ENCODE results near the gene RIMKLA. TPM values are rescaled to one million over a fixed set of nuclear protein-coding genes. Genes with fewer than 3 reads are reported as not detected.
A peak's percentile ranks its signal among the peaks of the same experiment; 100 is the strongest.

The RIMKLA gene
- total RNA-seq, 2 experiments from 2014 or later, result 9.8 to 10.3 TPM

- Mint-ChIP-seq H3K36me3 (ENCODE audit: low read depth) (no peaks in the 10 kb centered on the region), H3K27me3 (no peaks in the 10 kb centered on the region), H3K4me3 (no peak overlapping the region), H3K9me3 (no peaks in the 10 kb centered on the region), H3K4me1 (ENCODE audit: low read depth) (no peaks in the 10 kb centered on the region), H3K27ac (no peak overlapping the region)
- no peak for TF ChIP-seq CTCF (IDR thresholded peaks at IDR 0.05)
- CTCF ChIA-PET, result no interaction called here
- POLR2A ChIA-PET, result no interaction called here
- no peak for ATAC-seq
- intact Hi-C loops (cut with micrococcal nuclease), result no loop called here
- no peak for DNase-seq
Measured at GRCh38 chr1:42442662-42443061, 62.1 kb downstream of the RIMKLA start.

GRCh38 chr1:42449256-42449655 is 68.7 kb downstream of the RIMKLA start:
- ATAC-seq (no peak), DNase-seq (no peak)
- H3K4me3 Mint-ChIP-seq, result no peak overlapping the region
- no peaks in the 10 kb centered on the region for H3K9me3 Mint-ChIP-seq
- no peaks in the 10 kb centered on the region for H3K27me3 Mint-ChIP-seq
- no peak for TF ChIP-seq CTCF (IDR thresholded peaks at IDR 0.05)
- intact Hi-C loops (cut with micrococcal nuclease), result no loop called here
- CTCF ChIA-PET, result no interaction called here
- no peaks in the 10 kb centered on the region for H3K36me3 Mint-ChIP-seq (ENCODE audit: low read depth)
- H3K4me1 Mint-ChIP-seq (ENCODE audit: low read depth), result peaks cover 6% of the 10 kb centered on the region
- POLR2A ChIA-PET, result no interaction called here
- H3K27ac Mint-ChIP-seq, result no peak overlapping the region

GRCh38 chr1:42450061-42450460 is 69.5 kb downstream of the RIMKLA start:
- CTCF ChIA-PET, result no interaction called here
- ATAC-seq (peak; percentile 51), DNase-seq (no peak)
- intact Hi-C loops (cut with micrococcal nuclease), result no loop called here
- peaks cover 8% of the 10 kb centered on the region for H3K4me1 Mint-ChIP-seq (ENCODE audit: low read depth)
- no peaks in the 10 kb centered on the region for H3K27me3 Mint-ChIP-seq
- no peaks in the 10 kb centered on the region for H3K9me3 Mint-ChIP-seq
- no peaks in the 10 kb centered on the region for H3K36me3 Mint-ChIP-seq (ENCODE audit: low read depth)
- H3K4me3 Mint-ChIP-seq, result no peak overlapping the region
- no peak overlapping the region for H3K27ac Mint-ChIP-seq
- POLR2A ChIA-PET, result no interaction called here
- no peak for TF ChIP-seq CTCF (IDR thresholded peaks at IDR 0.05)

- ATAC-seq (no peak), DNase-seq (no peak)
- Mint-ChIP-seq H3K4me3 (no peak overlapping the region), H3K9me3 (no peaks in the 10 kb centered on the region), H3K4me1 (ENCODE audit: low read depth) (peaks cover 24% of the 10 kb centered on the region), H3K36me3 (ENCODE audit: low read depth) (peaks cover 16% of the 10 kb centered on the region), H3K27ac (no peak overlapping the region), H3K27me3 (no peaks in the 10 kb centered on the region)
- TF ChIP-seq CTCF (IDR thresholded peaks at IDR 0.05), result no peak
- intact Hi-C loops (cut with micrococcal nuclease), result no loop called here
- CTCF ChIA-PET, result no interaction called here
- POLR2A ChIA-PET, result no interaction called here
Measured at GRCh38 chr1:42453386-42453785, 72.8 kb downstream of the RIMKLA start.

GRCh38 chr1:42454403-42454802 is 73.8 kb downstream of the RIMKLA start:
- ChIA-PET CTCF (no interaction called here), POLR2A (no interaction called here)
- peaks cover 26% of the 10 kb centered on the region for H3K4me1 Mint-ChIP-seq (ENCODE audit: low read depth)
- no peak overlapping the region for H3K27ac Mint-ChIP-seq
- no peak for ATAC-seq
- DNase-seq, result no peak
- peaks cover 22% of the 10 kb centered on the region for H3K36me3 Mint-ChIP-seq (ENCODE audit: low read depth)
- H3K9me3 Mint-ChIP-seq, result no peaks in the 10 kb centered on the region
- H3K4me3 Mint-ChIP-seq, result no peak overlapping the region
- TF ChIP-seq CTCF (IDR thresholded peaks at IDR 0.05), result no peak
- intact Hi-C loops (cut with micrococcal nuclease), result no loop called here
- H3K27me3 Mint-ChIP-seq, result no peaks in the 10 kb centered on the region
